ENCODE data around the gene DUSP14.
"Not testable (repeated sequence)": the region's sequence is repeated elsewhere in the genome, so short reads cannot be mapped to it uniquely, and the experiment has no call there.

Gene DUSP14

GRCh38 chr17:37489197-37490001 is at the start of gene DUSP14:
DUSP14 (plus strand) TSS chr17:37489891; CDS start chr17:37512273, 22,382 bp downstream.
- peak; percentile 69 to 76 for DNase-seq

- DNase-seq, result no peak
These were observed 49.3 kb upstream of the DUSP14 start for GRCh38 chr17:37440424-37440823.

GRCh38 chr17:37441369-37442014 is 48.2 kb upstream of the DUSP14 start:
- not testable (repeated sequence) for DNase-seq

DNA sequence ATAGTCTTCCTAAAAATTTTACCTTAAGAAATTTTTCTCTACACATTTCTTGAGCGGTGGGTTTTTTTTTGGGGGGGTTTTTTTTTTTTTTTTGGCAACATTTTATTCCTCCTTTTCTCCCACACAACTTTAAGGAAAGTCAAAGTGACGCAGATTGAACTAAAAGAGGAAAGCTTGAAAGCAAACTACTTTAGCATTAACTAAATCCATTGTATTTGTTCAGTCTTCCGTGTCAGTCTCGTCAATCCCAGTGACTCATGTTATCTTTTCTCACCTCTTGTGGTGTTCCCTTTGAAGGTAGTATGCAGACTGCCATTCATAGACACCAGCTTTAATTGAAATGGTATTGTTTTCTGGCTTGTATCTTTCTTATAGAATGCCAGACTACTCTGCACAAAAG is 43.7 kb upstream of the DUSP14 start:
- DNase-seq, result no peak

GRCh38 chr17:37447641-37448040 is 42.0 kb upstream of the DUSP14 start:
- no peak for DNase-seq

GRCh38 chr17:37450112-37450511 is 39.6 kb upstream of the DUSP14 start:
- no peak for DNase-seq

- not testable (repeated sequence) for DNase-seq
These were observed 31.9 kb upstream of the DUSP14 start for GRCh38 chr17:37457801-37458200.

GRCh38 chr17:37458805-37459204 is 30.9 kb upstream of the DUSP14 start:
- DNase-seq, result no peak

DNA sequence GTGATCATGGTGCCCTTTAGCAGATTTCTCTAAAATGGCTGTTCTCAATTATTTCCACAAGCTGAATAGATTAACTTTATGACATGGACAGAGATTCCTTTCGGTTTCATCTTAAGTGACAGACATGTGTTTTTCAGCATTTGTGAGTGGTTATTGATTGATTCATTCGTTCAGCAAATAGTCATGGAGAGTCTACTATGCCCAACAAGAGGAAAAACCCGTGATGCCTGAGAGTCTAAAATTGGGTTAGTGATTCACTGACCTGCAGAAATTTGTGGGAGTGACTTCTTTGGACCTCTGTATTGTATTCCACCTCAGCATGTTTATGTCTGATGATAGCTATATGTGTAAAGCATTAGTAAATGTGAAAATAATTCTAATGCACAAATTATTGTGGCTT is 28.0 kb upstream of the DUSP14 start:
- no peak for DNase-seq

- no peak for DNase-seq
These were observed 27.2 kb upstream of the DUSP14 start for GRCh38 chr17:37462492-37462891.

DNA sequence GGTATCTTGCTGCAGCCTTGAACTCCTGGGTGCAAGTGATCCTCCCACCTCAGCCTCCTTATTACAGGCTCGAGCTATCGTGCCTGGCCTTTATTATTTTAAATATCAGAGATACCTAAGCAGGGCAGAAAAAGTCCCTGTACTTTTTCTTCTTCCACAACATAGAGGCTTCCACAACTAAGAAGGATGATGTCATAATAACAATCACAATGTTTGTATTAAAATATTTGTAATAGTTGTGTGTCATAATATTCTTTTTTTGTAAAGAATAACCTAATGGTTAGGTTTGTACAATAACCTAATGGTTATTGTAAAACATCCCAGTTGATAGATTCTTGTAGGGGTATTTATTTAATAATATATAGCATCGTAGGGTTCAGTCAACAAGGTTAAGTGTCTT is 26.7 kb upstream of the DUSP14 start:
- DNase-seq, result no peak

- DNase-seq, result no peak
These were observed 24.5 kb upstream of the DUSP14 start for GRCh38 chr17:37465069-37465616.

- no peak for DNase-seq
These were observed 23.2 kb upstream of the DUSP14 start for GRCh38 chr17:37466471-37466870.

DNA sequence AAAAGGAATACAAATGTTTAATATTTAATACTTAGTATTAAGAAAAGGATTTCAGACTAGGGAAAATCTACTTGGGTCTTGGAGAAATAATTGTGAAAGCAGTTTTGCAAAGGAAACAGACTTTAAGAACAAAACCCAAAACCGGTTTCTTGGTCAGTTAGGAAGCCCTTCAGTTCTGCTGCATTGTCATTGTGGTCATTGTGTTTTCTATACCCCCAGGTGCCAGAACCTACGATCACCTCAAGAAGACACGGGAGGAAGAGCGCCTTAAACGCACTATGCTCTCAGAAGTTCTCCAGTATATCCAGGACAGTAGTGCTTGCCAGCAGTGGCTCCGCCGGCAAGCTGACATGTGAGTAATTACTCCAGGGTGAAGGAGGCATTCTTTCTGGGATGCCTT is 19.5 kb upstream of the DUSP14 start:
- no peak for DNase-seq

DNA sequence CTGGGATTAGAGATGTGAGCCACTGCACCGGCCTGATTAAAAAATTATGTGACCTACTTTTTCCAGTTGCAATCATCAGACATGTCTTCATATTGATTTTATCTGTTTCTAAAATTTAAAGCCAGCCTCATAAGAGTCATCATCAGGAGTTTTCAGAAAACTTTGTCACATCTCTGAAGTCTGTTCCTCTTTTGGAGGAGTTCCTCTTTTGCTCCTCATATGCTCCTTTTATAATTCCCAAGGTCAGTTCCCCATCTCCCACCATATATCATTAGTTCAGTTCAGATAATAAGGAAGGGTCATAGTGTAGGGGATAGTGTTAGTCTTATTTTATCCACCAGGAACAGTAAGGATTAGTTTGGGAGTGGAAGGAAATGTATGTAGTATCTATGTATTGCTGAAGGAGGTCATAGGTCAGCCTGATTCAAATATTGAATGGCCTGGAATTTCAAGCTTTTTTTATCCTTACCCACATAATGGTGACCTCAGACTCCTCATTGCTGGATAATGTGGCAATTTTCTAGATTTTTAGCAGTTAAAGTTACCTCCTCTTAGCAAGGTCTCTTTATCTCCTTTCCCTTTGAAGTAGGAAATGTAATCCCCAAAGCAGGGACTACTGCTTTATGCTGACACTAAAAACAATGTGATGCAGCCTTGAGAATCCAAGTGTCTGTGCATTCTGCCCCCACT is 13.8 kb upstream of the DUSP14 start:
- DNase-seq, result no peak

DNA sequence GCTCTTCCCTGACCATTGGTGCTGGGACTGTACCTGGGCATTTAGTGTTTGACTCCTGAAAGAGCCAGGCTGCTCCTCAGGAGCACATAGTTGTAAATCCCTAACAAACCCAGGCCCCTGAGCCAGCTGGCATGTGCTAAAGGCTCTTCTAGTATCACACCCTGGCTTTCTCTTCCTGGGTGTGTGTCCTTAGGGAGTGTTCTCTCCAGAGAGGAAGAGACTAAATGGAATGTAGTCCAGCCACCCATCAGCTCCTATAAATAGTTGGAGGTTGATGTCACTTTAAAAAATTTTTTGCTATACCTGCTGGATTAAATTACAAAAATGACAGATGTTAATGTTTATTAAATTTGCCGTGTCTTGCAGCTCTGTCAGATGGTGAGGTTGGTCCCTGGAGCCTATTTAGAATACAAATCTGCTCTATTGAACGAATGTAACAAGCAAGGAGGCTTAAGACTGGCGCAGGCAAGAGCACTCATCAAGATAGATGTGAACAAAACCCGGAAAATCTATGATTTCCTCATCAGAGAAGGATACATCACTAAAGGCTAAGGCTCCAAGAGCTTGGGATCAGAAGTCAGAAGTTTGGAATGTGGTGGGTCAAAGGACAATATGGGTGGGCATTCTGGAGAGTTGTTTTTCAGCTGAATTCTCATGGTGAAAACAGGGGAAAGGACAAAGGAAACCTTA is 13.1 kb upstream of the DUSP14 start:
- DNase-seq, result no peak

DNA sequence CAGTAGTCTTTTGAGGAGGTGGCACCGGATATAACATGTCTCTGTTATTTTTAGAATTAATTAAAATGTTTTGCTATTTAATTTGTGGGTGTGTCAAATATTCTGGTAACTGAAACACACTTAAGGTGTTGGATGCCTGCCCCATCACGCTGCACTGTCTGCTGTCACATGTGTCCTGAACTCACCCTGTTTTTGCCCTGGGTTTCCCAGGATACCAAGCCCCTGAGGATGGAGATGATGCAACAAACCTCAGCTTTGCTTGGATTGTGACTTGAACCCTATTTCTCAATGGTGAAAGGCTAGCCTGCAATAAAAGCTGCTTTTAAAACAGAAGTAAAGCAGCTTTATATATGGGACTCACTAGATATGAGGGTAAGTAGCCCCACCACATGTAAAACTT is 11.5 kb upstream of the DUSP14 start:
- DNase-seq, result no peak

DNA sequence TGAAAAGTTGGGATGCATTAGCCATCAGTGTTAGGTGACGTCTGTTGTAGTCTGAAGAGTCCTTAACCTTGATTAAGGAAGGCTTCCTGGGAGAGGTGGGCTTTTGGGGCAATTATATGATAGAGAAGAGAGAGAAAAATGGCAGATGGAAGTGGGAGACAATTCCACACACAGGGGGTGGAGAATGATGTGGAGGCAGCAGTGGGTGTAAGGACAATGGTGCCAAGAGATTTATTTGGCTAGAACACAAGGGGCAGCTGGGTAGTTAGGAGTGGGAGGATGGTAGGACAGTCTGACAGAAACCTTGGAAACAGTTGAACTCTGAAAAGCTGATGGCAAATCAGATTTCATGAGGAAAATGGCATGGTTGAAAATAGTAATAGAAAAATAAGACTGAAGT is 10.7 kb upstream of the DUSP14 start:
- DNase-seq, result no peak

DNA sequence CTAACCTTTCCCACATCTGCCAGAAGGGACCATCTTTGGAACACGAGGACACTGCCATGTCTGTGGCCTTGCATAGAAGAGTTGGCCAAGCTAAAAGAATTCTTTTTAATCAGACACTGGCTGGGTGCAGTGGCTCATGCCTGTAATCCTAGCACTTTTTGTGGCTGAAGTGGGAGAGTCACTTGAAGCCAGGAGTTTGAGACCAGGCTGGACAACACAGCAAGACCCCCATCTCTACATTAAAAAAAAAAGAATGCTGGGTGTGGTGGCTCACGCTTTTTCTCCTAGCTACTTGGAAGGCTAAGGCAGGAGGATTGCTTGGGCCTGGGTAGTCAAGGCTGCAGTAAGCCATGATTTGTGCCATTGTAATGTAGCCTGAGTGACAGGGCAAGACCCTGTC is 9.3 kb upstream of the DUSP14 start:
- no peak for DNase-seq

DNA sequence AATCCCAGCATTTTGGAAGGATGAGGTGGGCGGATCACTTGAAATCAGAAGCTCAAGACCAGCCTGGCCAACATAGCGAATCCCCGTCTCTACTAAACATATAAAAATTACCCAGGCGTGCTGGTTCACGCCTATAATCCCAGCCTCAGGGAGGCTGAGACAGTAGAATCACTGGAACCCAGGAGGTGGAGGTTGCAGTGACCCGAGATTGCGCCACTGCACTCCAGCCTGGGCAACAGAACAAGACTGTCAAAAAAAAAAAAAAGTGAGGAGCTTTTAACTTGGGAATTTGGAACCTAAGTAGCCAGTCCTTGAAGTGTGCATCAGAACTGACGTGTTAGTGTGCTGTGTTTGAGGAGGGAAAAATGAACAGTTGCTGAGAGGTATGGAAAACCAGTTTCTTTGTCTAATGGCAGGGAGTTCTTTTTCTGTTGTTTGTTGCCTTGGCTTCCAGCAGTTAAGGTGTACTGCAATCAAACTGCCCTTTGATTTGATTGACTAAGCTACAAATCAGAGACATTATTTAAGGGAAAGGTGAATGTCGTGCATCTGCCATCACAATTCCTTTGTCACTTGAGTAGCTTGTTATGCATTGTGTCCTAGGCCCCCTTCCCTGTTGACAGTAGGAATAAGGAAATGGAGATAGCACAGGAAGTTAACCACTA is 8.6 kb upstream of the DUSP14 start:
- DNase-seq, result no peak

- no peak for DNase-seq
These were observed 6.2 kb upstream of the DUSP14 start for GRCh38 chr17:37483311-37484039.
